Osteoblast (primary cell): ENCODE measurements around the gene CDKN1A. TPM values are rescaled to one million over a fixed set of nuclear protein-coding genes. Genes with fewer than 3 reads are reported as not detected.

ENCODE experiments used
- DNase-seq: peaks from one replicate; pipeline ENCODE4 v3.0.0; 2011; ENCODE audit warnings: low spot score, mixed read lengths; ENCODE audit not compliant: insufficient read length; ENCODE audit errors: missing footprints
- H2AFZ ChIP-seq: 2 replicates; pipeline ENCODE4 v1.6.0; 2011; ENCODE audit warnings: mild to moderate bottlenecking, low read length
- H3K27ac ChIP-seq: 2 replicates; pipeline ENCODE4 v1.5.1; 2011; ENCODE audit warnings: mild to moderate bottlenecking, low read depth, low read length, moderate library complexity
- H3K27me3 ChIP-seq: 2 replicates; pipeline ENCODE4 v1.6.0; 2012; ENCODE audit warnings: mild to moderate bottlenecking, control low read depth, inconsistent platforms, low read length, moderate library complexity; ENCODE audit not compliant: insufficient read depth
- H3K36me3 ChIP-seq: 2 replicates; pipeline ENCODE4 v1.5.1; 2011; ENCODE audit warnings: mild to moderate bottlenecking, low read length, control low read depth, moderate library complexity; ENCODE audit not compliant: insufficient read depth
- H3K4me1 ChIP-seq: 2 replicates; pipeline ENCODE4 v1.5.1; 2011; ENCODE audit warnings: mild to moderate bottlenecking, low read length, control low read depth, moderate library complexity; ENCODE audit not compliant: insufficient read depth
- H3K4me2 ChIP-seq: 2 replicates; pipeline ENCODE4 v1.6.0; 2011; ENCODE audit warnings: mild to moderate bottlenecking, low read length; ENCODE audit not compliant: insufficient read depth
- H3K4me3 ChIP-seq: fragments of 200-600 bp; sonication (generic); 3 replicates; pipeline ENCODE4 v1.5.1; 2012; ENCODE audit warnings: mild to moderate bottlenecking, low read length, inconsistent platforms; ENCODE audit not compliant: insufficient read depth
- H3K79me2 ChIP-seq: 2 replicates; pipeline ENCODE4 v1.6.0; 2012; ENCODE audit warnings: mild to moderate bottlenecking, low read length, control low read depth, inconsistent platforms; ENCODE audit not compliant: insufficient read depth
- H3K9me3 ChIP-seq: 2 replicates; pipeline ENCODE4 v1.5.1; 2011; ENCODE audit warnings: low read depth, low read length, control low read depth
- H4K20me1 ChIP-seq: 2 replicates; pipeline ENCODE4 v1.6.0; 2012; ENCODE audit warnings: mild to moderate bottlenecking, low read length, control low read depth; ENCODE audit not compliant: insufficient read depth
- CTCF ChIP-seq: IDR thresholded peaks from 2 replicates; pipeline ENCODE4 v1.5.1; 2011; ENCODE audit warnings: mild to moderate bottlenecking, low read depth, low read length, moderate library complexity; ENCODE audit errors: extremely low read depth
- total RNA-seq: library from RNA; depleted of rRNA; stranded (reverse); fragments of >200 nt; gene quantifications from 2 replicates; pipeline ENCODE4 v1.2.3, GENCODE V29; 2012

The CDKN1A gene
- total RNA-seq, 1 donor, result 461 TPM

GRCh38 chr6:36685926-36686667, 7.6 kb downstream of the CDKN1A start:
- no peaks in the 10 kb centered on the region for H3K9me3 ChIP-seq
- no peak overlapping the region for H2AFZ ChIP-seq
- no peak for TF ChIP-seq CTCF
- H3K4me3 ChIP-seq, result no peak overlapping the region
- H3K36me3 ChIP-seq, result peaks cover 64% of the 10 kb centered on the region
- no peak for DNase-seq
- H3K4me2 ChIP-seq, result no peak overlapping the region
- peaks cover 58% of the 10 kb centered on the region for H4K20me1 ChIP-seq
- H3K79me2 ChIP-seq, result peaks cover 37% of the 10 kb centered on the region
- no peak overlapping the region for H3K27ac ChIP-seq
- H3K4me1 ChIP-seq, result peaks cover 14% of the 10 kb centered on the region
- no peaks in the 10 kb centered on the region for H3K27me3 ChIP-seq

- Histone ChIP-seq H3K4me1 (peaks cover 12% of the 10 kb centered on the region), H3K9me3 (no peaks in the 10 kb centered on the region), H3K4me3 (no peak overlapping the region), H3K79me2 (peaks cover 31% of the 10 kb centered on the region), H3K4me2 (no peak overlapping the region), H2AFZ (no peak overlapping the region), H4K20me1 (peaks cover 56% of the 10 kb centered on the region), H3K36me3 (peaks cover 61% of the 10 kb centered on the region), H3K27me3 (no peaks in the 10 kb centered on the region), H3K27ac (no peak overlapping the region)
- no peak for DNase-seq
- no peak for TF ChIP-seq CTCF
These were observed 8.4 kb downstream of the CDKN1A start for GRCh38 chr6:36686668-36687513.

GRCh38 chr6:36688063-36688738, 9.7 kb downstream of the CDKN1A start:
- no peaks in the 10 kb centered on the region for H3K9me3 ChIP-seq
- H3K36me3 ChIP-seq, result peaks cover 48% of the 10 kb centered on the region
- TF ChIP-seq CTCF, result no peak
- peaks cover 2% of the 10 kb centered on the region for H3K4me1 ChIP-seq
- peaks cover 18% of the 10 kb centered on the region for H3K79me2 ChIP-seq
- H3K27me3 ChIP-seq, result no peaks in the 10 kb centered on the region
- peaks cover 42% of the 10 kb centered on the region for H4K20me1 ChIP-seq
- no peak overlapping the region for H3K4me2 ChIP-seq
- no peak for DNase-seq
- H3K4me3 ChIP-seq, result no peak overlapping the region
- H3K27ac ChIP-seq, result no peak overlapping the region
- no peak overlapping the region for H2AFZ ChIP-seq

- TF ChIP-seq CTCF, result no peak
- H3K27ac ChIP-seq, result no peak overlapping the region
- no peaks in the 10 kb centered on the region for H3K9me3 ChIP-seq
- no peak for DNase-seq
- H2AFZ ChIP-seq, result no peak overlapping the region
- H3K36me3 ChIP-seq, result peaks cover 43% of the 10 kb centered on the region
- no peaks in the 10 kb centered on the region for H3K4me1 ChIP-seq
- peaks cover 37% of the 10 kb centered on the region for H4K20me1 ChIP-seq
- peaks cover 13% of the 10 kb centered on the region for H3K79me2 ChIP-seq
- no peak overlapping the region for H3K4me2 ChIP-seq
- no peaks in the 10 kb centered on the region for H3K27me3 ChIP-seq
- H3K4me3 ChIP-seq, result no peak overlapping the region
These were observed 10.2 kb downstream of the CDKN1A start for GRCh38 chr6:36688739-36689075.
